Hepatocyte (in vitro differentiated cells): ENCODE results near the gene C1orf94.

Experiments used
- EZH2 ChIP-seq: fragments of 200-600 bp; sonication (generic); IDR thresholded peaks from 2 replicates; pipeline ENCODE4 v1.6.1; 2016; ENCODE audit warnings: antibody characterized with exemption, mild to moderate bottlenecking, borderline replicate concordance
- EZH2phosphoT487 ChIP-seq: fragments of 200-600 bp; sonication (generic); IDR thresholded peaks from one replicate; pipeline ENCODE4 v1.6.1; 2018; ENCODE audit warnings: antibody characterized with exemption, mild to moderate bottlenecking, low read depth, moderate library complexity; ENCODE audit not compliant: unreplicated experiment, severe bottlenecking
- TF ChIP-seq, protein P1 (sequence below): fragments of 200-600 bp; sonication (generic); IDR thresholded peaks from 2 replicates; pipeline ENCODE4 v1.5.1; 2016; ENCODE audit warnings: antibody characterized with exemption, mild to moderate bottlenecking; ENCODE audit not compliant: poor library complexity

DNA sequence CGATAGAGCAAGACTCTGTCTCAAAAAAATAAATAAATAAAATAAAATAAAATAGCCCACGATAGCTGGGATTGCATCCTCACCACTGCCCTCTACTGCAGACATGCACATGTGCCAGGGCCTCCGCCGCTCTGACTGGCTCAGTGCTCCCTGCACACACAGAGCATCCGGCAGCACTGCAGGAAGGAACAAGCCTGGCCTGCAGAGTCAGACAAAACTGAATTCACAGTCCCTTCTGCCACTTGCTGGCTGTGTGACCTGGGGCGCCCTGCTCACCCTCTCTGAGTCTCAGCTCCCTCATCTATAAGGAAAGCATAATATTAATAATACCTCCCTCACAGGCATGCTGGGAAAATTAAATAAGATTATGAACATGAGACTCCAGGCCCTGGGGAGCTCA lies 47.1 kb upstream of the C1orf94 start:
- no peak for TF ChIP-seq EZH2
- TF ChIP-seq, protein P1, sequence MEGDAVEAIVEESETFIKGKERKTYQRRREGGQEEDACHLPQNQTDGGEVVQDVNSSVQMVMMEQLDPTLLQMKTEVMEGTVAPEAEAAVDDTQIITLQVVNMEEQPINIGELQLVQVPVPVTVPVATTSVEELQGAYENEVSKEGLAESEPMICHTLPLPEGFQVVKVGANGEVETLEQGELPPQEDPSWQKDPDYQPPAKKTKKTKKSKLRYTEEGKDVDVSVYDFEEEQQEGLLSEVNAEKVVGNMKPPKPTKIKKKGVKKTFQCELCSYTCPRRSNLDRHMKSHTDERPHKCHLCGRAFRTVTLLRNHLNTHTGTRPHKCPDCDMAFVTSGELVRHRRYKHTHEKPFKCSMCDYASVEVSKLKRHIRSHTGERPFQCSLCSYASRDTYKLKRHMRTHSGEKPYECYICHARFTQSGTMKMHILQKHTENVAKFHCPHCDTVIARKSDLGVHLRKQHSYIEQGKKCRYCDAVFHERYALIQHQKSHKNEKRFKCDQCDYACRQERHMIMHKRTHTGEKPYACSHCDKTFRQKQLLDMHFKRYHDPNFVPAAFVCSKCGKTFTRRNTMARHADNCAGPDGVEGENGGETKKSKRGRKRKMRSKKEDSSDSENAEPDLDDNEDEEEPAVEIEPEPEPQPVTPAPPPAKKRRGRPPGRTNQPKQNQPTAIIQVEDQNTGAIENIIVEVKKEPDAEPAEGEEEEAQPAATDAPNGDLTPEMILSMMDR, result peak; percentile 10
- TF ChIP-seq EZH2phosphoT487, result no peak
